SU-DHL-6 (cell line): Measurements from ENCODE around the gene KDM3A.

Source experiments
- H2AFZ ChIP-seq: fragments of 200-600 bp; sonication (generic); 2 replicates; pipeline ENCODE4 v1.6.1; 2014; ENCODE audit warnings: low read depth, mild to moderate bottlenecking, moderate library complexity, mixed read lengths, antibody characterized with exemption, low read length; ENCODE audit not compliant: severe bottlenecking
- H3F3A ChIP-seq: fragments of 200-600 bp; shearing (Covaris generic); 2 replicates; pipeline ENCODE4 v1.6.0; 2016; ENCODE audit warnings: antibody characterized with exemption, mild to moderate bottlenecking; ENCODE audit not compliant: insufficient read depth
- H3K27ac ChIP-seq: fragments of 200-600 bp; sonication (generic); 2 replicates; pipeline ENCODE4 v1.5.1; 2016; ENCODE audit warnings: low read depth, mild to moderate bottlenecking, low read length, moderate library complexity, mixed read lengths
- H3K27me3 ChIP-seq: fragments of 200-600 bp; sonication (generic), shearing (Covaris generic); 2 replicates; pipeline ENCODE4 v1.6.0; 2014; ENCODE audit warnings: mild to moderate bottlenecking, low read length
- H3K36me3 ChIP-seq: fragments of 200-600 bp; sonication (generic); 2 replicates; pipeline ENCODE4 v1.6.1; 2014; ENCODE audit warnings: mild to moderate bottlenecking, low read length, mixed read lengths
- H3K4me2 ChIP-seq: fragments of 300-600, 200-600 bp; shearing (Covaris generic), sonication (generic); 2 replicates; pipeline ENCODE4 v1.6.0; 2014; ENCODE audit warnings: low read length, low read depth, mild to moderate bottlenecking; ENCODE audit not compliant: poor library complexity, severe bottlenecking
- H3K4me3 ChIP-seq: fragments of 200-600 bp; sonication (generic); 2 replicates; pipeline ENCODE4 v1.5.1; 2014; ENCODE audit warnings: antibody characterized with exemption, low read length, mild to moderate bottlenecking, mixed read lengths; ENCODE audit not compliant: insufficient read depth, poor library complexity, severe bottlenecking
- H3K79me2 ChIP-seq: fragments of 200-600 bp; sonication (generic); 2 replicates; pipeline ENCODE4 v1.6.1; 2014; ENCODE audit warnings: mild to moderate bottlenecking, low read length, moderate library complexity; ENCODE audit not compliant: insufficient read depth
- H3K9ac ChIP-seq: fragments of 200-600 bp; sonication (generic); 2 replicates; pipeline ENCODE4 v1.7.0; 2014; ENCODE audit warnings: mild to moderate bottlenecking, low read length
- H3K9me2 ChIP-seq: fragments of 200-600 bp; sonication (generic); replicated peaks from 2 replicates; pipeline ENCODE4 v1.6.1; 2014; ENCODE audit warnings: low read length; ENCODE audit not compliant: insufficient read depth
- H3K9me3 ChIP-seq: fragments of 200-600 bp; sonication (generic); 2 replicates; pipeline ENCODE4 v1.6.1; 2014; ENCODE audit warnings: low read length, mixed read lengths; ENCODE audit not compliant: insufficient read depth
- H4K20me1 ChIP-seq: fragments of 200-600 bp; sonication (generic); 2 replicates; pipeline ENCODE4 v1.6.1; 2014; ENCODE audit warnings: low read depth, mild to moderate bottlenecking, antibody characterized with exemption, low read length, moderate library complexity, mixed read lengths
- CTCF ChIP-seq: fragments of 200-600 bp; sonication (generic); IDR thresholded peaks from one replicate; pipeline ENCODE4 v1.5.1; 2017; ENCODE audit warnings: antibody characterized with exemption, mild to moderate bottlenecking, low read length, moderate library complexity; ENCODE audit not compliant: insufficient read depth, poor library complexity, severe bottlenecking
- EZH2phosphoT487 ChIP-seq: fragments of 200-600 bp; sonication (generic), shearing (Covaris generic); conservative IDR thresholded peaks from 2 replicates; pipeline ENCODE4 v1.6.1; 2018; ENCODE audit warnings: mild to moderate bottlenecking, antibody characterized with exemption, low read length, moderate library complexity, mixed read lengths

Gene KDM3A

GRCh38 chr2:86440631-86441391 lies at the start of gene KDM3A:
Gene KDM3A, plus strand, starts transcription at chr2:86441371. Its CDS starts 677 bp downstream, at chr2:86442048.
- H3K9me3 ChIP-seq, result peaks cover 13% of the 10 kb centered on the region
- H3K9ac ChIP-seq, result peak within 1 kb of the TSS; percentile 52
- peaks cover 4% of the 10 kb centered on the region for H4K20me1 ChIP-seq
- no peak for TF ChIP-seq CTCF
- no peak for TF ChIP-seq EZH2phosphoT487
- H3K27ac ChIP-seq, result peak within 1 kb of the TSS; percentile 94
- peaks cover 17% of the 10 kb centered on the region for H3F3A ChIP-seq
- H2AFZ ChIP-seq, result peak within 1 kb of the TSS; percentile 84
- H3K79me2 ChIP-seq, result peaks cover 31% of the 10 kb centered on the region; the same call in 1 of the 2 replicates
- peak within 1 kb of the TSS; percentile 90 for H3K4me2 ChIP-seq
- H3K27me3 ChIP-seq, result no peaks in the 10 kb centered on the region
- H3K36me3 ChIP-seq, result peaks cover 23% of the 10 kb centered on the region
- no peaks in the 10 kb centered on the region for H3K9me2 ChIP-seq
- peak within 1 kb of the TSS; percentile 66 for H3K4me3 ChIP-seq

- no peaks in the 10 kb centered on the region for H4K20me1 ChIP-seq
- no peaks in the 10 kb centered on the region for H3F3A ChIP-seq
- H3K27me3 ChIP-seq, result no peaks in the 10 kb centered on the region
- no peaks in the 10 kb centered on the region for H3K79me2 ChIP-seq
- no peak for TF ChIP-seq CTCF
- no peak for TF ChIP-seq EZH2phosphoT487
- H3K27ac ChIP-seq, result no peak overlapping the region
- H3K36me3 ChIP-seq, result no peaks in the 10 kb centered on the region
- no peaks in the 10 kb centered on the region for H3K9me2 ChIP-seq
- no peak overlapping the region for H2AFZ ChIP-seq
- no peak overlapping the region for H3K4me3 ChIP-seq
- no peak overlapping the region for H3K9ac ChIP-seq
- no peaks in the 10 kb centered on the region for H3K9me3 ChIP-seq
- no peak overlapping the region for H3K4me2 ChIP-seq
Observed at GRCh38 chr2:86392873-86393518, 48.2 kb upstream of the KDM3A start.

GRCh38 chr2:86393521-86394491 lies 47.4 kb upstream of the KDM3A start:
- no peak overlapping the region for H3K4me2 ChIP-seq

More at GRCh38 chr2:86393521-86394491, 47.4 kb upstream of the KDM3A start:
- Histone ChIP-seq H3K4me3 (no peak overlapping the region), H3K9me2 (no peaks in the 10 kb centered on the region), H2AFZ (no peak overlapping the region), H3K9me3 (no peaks in the 10 kb centered on the region), H3K27ac (no peak overlapping the region), H4K20me1 (no peaks in the 10 kb centered on the region), H3F3A (no peaks in the 10 kb centered on the region), H3K36me3 (no peaks in the 10 kb centered on the region), H3K79me2 (no peaks in the 10 kb centered on the region), H3K9ac (no peak overlapping the region), H3K27me3 (no peaks in the 10 kb centered on the region)
- TF ChIP-seq EZH2phosphoT487 (no peak), CTCF (no peak)
